NCI-H146 treated with DMSO at 0.1 percent for 48 hours (cell line): ENCODE results near the gene MRM2.
A peak's percentile ranks its signal among the peaks of the same experiment; 100 is the strongest.

Experiments used
- DNase-seq: peaks from one replicate; lab custom pipeline; 2025; ENCODE audit not compliant: unreplicated experiment; lab: John Stamatoyannopoulos, UW

The MRM2 gene

GRCh38 chr7:2249744-2250323, 7.8 kb upstream of the MRM2 start:
- DNase-seq: no peak

- DNase-seq: no peak
Measured at GRCh38 chr7:2248984-2249694, 7.1 kb upstream of the MRM2 start.

- DNase-seq: no peak
Measured at GRCh38 chr7:2247141-2247995, 5.4 kb upstream of the MRM2 start.

- no peak for DNase-seq
Measured at GRCh38 chr7:2245883-2246675, 4.1 kb upstream of the MRM2 start.

- no peak for DNase-seq
Measured at GRCh38 chr7:2244404-2244995, 2.5 kb upstream of the MRM2 start.

- no peak for DNase-seq
Measured at GRCh38 chr7:2243458-2243857, 1.5 kb upstream of the MRM2 start.

GRCh38 chr7:2242541-2243429, 780 bp upstream of the MRM2 start:
- DNase-seq: no peak

GRCh38 chr7:2239242-2239641, 2.8 kb downstream of the MRM2 start:
- no peak for DNase-seq

- DNase-seq: no peak
Measured at GRCh38 chr7:2237109-2237602, 4.8 kb downstream of the MRM2 start.

- DNase-seq: no peak
Measured at GRCh38 chr7:2233926-2234325, 8.1 kb downstream of the MRM2 start.

- peak; percentile 50 for DNase-seq
Measured at GRCh38 chr7:2232766-2233520, 9.1 kb downstream of the MRM2 start, which contains the start of gene MAD1L1. TSS of gene MAD1L1 (minus strand) at chr7:2232945. CDS start at chr7:2230133, 2,812 bp downstream.

GRCh38 chr7:2231992-2232765, 9.8 kb downstream of the MRM2 start:
- no peak for DNase-seq

GRCh38 chr7:2230882-2231281, 11.1 kb downstream of the MRM2 start:
- DNase-seq: no peak

- no peak for DNase-seq
Measured at GRCh38 chr7:2230226-2230625, 11.8 kb downstream of the MRM2 start.

- no peak for DNase-seq
Measured at GRCh38 chr7:2229467-2229866, 12.5 kb downstream of the MRM2 start.

- no peak for DNase-seq
Measured at GRCh38 chr7:2228921-2229320, 13.1 kb downstream of the MRM2 start.

- DNase-seq: no peak
Measured at GRCh38 chr7:2227699-2228098, 14.3 kb downstream of the MRM2 start.

GRCh38 chr7:2225830-2226229, 16.2 kb downstream of the MRM2 start:
- no peak for DNase-seq
